ENCODE data around the gene GON4L. TPM values are rescaled to one million over a fixed set of nuclear protein-coding genes. Genes with fewer than 3 reads are reported as not detected.
"Not testable (repeated sequence)": the region's sequence is repeated elsewhere in the genome, so short reads cannot be mapped to it uniquely, and the experiment has no call there.

Gene GON4L
- total RNA-seq, 2 donors from 2014 or later, result 14.9 to 22.4 TPM

DNA sequence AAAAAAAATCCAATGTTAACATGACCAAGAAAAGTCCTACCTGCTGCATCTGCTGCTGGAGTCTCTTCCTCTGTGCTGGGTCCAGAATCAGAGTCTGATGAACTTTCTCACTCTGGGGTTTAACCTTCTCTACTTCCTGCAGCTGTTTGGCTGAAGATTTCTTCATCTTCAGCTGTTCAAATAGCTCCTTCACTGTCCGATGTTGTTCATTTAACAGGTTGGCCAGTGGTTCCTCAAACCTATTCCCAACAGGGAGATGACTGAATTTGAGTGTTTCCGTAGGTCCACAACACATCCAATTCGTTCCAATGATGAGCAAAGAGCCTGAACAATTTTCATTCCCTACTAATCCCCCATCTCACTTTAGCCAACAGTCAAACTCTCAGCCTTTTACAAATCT, 79.4 kb downstream of the GON4L start:
- TF ChIP-seq, protein P1, sequence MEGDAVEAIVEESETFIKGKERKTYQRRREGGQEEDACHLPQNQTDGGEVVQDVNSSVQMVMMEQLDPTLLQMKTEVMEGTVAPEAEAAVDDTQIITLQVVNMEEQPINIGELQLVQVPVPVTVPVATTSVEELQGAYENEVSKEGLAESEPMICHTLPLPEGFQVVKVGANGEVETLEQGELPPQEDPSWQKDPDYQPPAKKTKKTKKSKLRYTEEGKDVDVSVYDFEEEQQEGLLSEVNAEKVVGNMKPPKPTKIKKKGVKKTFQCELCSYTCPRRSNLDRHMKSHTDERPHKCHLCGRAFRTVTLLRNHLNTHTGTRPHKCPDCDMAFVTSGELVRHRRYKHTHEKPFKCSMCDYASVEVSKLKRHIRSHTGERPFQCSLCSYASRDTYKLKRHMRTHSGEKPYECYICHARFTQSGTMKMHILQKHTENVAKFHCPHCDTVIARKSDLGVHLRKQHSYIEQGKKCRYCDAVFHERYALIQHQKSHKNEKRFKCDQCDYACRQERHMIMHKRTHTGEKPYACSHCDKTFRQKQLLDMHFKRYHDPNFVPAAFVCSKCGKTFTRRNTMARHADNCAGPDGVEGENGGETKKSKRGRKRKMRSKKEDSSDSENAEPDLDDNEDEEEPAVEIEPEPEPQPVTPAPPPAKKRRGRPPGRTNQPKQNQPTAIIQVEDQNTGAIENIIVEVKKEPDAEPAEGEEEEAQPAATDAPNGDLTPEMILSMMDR (IDR thresholded peaks at IDR 0.05), result no peak
- Histone ChIP-seq H3K27me3 (no peaks in the 10 kb centered on the region), H3K9me3 (no peaks in the 10 kb centered on the region), H3K27ac (no peak overlapping the region), H3K36me3 (peaks cover 52% of the 10 kb centered on the region), H3K4me1 (no peaks in the 10 kb centered on the region), H3K4me3 (no peak overlapping the region)
- DNase-seq (ENCODE audit: low spot score), result no peak

DNA sequence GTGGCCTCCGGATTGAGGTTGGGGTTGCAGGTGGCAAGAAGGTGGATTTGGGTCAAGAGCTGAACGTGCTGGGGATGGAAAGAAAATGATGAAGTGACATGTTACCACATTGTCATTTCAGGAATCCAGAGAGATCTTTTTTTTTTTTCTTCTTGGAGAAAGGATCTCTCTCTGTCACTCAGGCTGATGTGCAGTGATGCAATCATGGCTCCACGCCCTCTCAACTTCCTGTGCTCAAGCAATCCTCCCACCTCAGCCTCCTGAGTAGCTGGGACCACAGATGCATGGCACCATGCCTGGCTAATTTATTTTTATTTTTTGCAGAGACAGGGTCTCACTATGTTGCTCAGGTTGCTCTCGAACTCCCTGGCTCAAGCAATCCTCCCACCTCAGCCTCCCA, 80.6 kb downstream of the GON4L start:
- no peaks in the 10 kb centered on the region for H3K9me3 ChIP-seq
- H3K4me3 ChIP-seq, result no peak overlapping the region
- H3K36me3 ChIP-seq, result peaks cover 57% of the 10 kb centered on the region
- H3K4me1 ChIP-seq, result no peaks in the 10 kb centered on the region
- H3K27ac ChIP-seq, result no peak overlapping the region
- no peaks in the 10 kb centered on the region for H3K27me3 ChIP-seq
- DNase-seq (ENCODE audit: low spot score), result no peak
- TF ChIP-seq, protein P1 (IDR thresholded peaks at IDR 0.05), result no peak

DNA sequence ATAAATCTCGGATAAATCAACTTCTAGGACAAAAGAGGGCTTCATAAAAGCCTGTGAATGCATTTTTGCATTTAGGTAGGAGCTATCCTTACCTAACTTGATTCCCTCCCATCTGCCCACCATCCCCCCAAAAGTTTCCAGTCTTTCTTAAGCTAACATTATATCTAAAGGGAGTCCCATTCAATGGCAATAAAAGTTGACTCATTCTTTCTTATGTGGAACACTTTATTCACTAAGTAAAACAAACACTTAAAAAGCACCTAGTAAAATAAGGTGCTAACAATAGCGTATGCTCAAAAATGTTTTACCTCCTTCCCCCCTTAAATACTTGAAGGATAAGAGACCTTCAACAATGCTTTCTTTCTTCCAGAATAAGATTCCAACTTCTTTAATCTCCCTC, 83.8 kb downstream of the GON4L start:
- no peak overlapping the region for H3K4me3 ChIP-seq
- no peaks in the 10 kb centered on the region for H3K4me1 ChIP-seq
- no peaks in the 10 kb centered on the region for H3K9me3 ChIP-seq
- DNase-seq (ENCODE audit: low spot score), result no peak
- H3K36me3 ChIP-seq, result peaks cover 87% of the 10 kb centered on the region
- TF ChIP-seq, protein P1 (IDR thresholded peaks at IDR 0.05), result no peak
- no peaks in the 10 kb centered on the region for H3K27me3 ChIP-seq
- H3K27ac ChIP-seq, result no peak overlapping the region

DNA sequence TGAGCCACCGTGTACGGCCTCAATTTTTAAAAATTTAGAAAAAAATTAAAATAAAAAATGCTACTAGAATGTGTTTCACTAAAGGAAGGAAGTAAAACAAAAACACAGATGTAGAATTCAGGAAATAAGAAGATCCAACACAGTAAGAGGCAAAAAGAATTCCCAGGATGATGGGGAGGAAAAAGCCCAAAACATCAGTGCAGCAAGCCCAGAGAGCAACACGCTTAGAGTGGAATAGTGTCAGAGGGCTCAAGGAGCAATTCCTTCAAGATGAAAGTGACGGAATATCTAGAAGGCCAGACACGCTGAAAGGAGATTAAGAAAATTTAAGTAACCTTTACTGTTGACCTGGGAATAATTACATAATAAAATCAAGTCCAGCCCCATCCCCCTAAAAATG, 87.8 kb downstream of the GON4L start:
- DNase-seq (ENCODE audit: low spot score), result no peak
- no peaks in the 10 kb centered on the region for H3K4me1 ChIP-seq
- TF ChIP-seq, protein P1 (IDR thresholded peaks at IDR 0.05), result no peak
- H3K36me3 ChIP-seq, result peaks cover 82% of the 10 kb centered on the region
- H3K4me3 ChIP-seq, result no peak overlapping the region
- H3K27me3 ChIP-seq, result no peaks in the 10 kb centered on the region
- H3K27ac ChIP-seq, result no peak overlapping the region
- no peaks in the 10 kb centered on the region for H3K9me3 ChIP-seq

DNA sequence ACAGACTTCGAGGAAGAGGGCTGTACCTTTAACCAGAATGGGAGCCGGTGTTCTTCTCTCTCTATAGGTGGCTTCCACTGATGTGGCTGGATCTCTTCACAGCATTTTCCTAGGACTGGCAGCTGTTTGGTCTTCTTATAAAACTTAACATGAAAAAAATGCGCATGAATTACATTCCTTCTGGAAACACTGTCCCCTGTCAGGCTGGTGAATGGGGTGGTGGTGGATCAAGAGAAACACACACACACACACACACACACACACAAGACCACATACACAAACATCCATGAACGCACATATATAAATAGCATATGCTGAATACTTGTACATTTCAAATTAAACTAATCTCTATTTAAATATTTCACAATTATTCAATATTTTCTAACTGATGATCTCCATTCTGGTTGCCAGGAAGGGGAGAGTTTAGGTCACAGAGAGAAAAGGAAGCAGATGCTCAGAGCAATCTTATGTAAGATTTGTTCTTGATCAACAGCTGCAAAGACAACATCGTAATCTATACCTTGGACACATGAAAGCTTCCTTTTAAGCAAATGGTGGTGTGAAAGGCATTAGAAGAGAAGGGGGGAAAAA, 89.5 kb downstream of the GON4L start:
- H3K27ac ChIP-seq; H3K9me3 ChIP-seq; H3K4me1 ChIP-seq; H3K27me3 ChIP-seq; DNase-seq (ENCODE audit: low spot score); H3K4me3 ChIP-seq: not testable (repeated sequence)
- H3K36me3 ChIP-seq, result peaks cover 81% of the 10 kb centered on the region

DNA sequence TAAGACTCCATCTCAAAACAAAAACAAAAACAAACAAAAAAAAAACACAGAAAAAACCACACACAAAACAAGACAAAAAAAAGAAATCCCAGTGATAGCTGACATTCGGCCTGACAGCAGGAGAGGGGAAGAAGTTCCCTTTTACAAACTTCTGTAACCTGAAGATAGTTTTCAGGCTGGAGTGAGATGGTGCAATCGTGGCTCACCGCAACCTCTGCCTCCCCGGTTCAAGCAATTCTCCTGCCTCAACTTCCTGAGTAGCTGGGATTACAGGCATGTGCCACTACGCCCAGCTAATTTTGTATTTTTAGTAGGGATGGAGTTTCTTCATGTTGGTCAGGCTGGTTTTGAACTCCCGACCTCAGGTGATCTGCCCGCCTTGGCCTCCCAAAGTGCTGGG, 93.0 kb downstream of the GON4L start:
- H3K4me1 ChIP-seq; H3K27me3 ChIP-seq; H3K27ac ChIP-seq; H3K4me3 ChIP-seq; H3K9me3 ChIP-seq; DNase-seq (ENCODE audit: low spot score): not testable (repeated sequence)
- peaks cover 83% of the 10 kb centered on the region for H3K36me3 ChIP-seq

DNA sequence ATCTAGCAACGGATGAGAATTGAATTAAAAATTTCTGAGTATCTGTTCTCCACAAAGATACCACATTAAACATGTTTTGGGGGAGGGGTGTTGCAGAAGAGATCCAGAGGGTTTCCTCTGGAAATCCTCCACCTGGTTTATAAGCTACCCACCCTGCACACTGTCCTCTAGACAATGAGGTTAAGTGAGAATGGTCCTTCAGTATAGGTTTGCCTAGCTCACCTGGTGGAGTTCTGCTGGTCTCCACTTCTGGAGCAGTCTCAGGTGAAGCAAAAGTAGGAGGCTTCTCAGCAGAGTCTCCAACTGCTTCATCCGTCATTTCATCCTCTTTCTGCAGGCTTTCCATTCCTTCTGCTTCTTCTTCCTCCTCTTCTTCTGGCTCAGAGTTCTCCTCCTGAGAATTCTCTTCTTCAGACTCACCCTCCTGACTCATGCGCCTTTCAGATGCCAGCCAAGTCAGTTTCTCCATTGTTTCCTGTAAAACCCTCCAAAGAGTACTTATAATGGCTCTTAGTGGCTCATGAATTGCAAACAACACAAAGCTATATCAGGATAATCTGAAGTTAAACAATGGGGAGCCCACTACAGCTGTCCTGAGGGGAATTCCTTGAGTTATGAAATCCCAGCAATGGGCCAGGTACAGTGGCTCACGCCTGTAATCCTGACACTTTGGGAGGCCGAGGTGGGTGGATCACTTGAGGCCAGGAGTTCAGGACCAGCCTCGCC, 93.8 kb downstream of the GON4L start:
- not testable (repeated sequence) for H3K27me3 ChIP-seq, H3K4me3 ChIP-seq, H3K9me3 ChIP-seq, H3K4me1 ChIP-seq, H3K27ac ChIP-seq
- peaks cover 82% of the 10 kb centered on the region for H3K36me3 ChIP-seq
- peak; percentile 74 for DNase-seq (ENCODE audit: low spot score)
